GM12878 (cell line): ENCODE data around the gene C1QC. TPM values are rescaled to one million over a fixed set of nuclear protein-coding genes. Genes with fewer than 3 reads are reported as not detected.

ENCODE experiments used
- ATAC-seq: fragments of 200-7000 bp; cut with Tn5 transposase; 3 replicates; pipeline ENCODE4 v1.9.1; 2020; ENCODE audit warnings: mild to moderate bottlenecking, moderate library complexity
- BruUV-seq: library from RNA; stranded (reverse); fragments of 400-500 nt; replicated peaks from 2 replicates; lab custom pipeline; 2021; lab: Mats Ljungman, UMichigan
- CTCF ChIA-PET: fragments of 300-600 bp; sonication (Branson Sonifier 250); formaldehyde crosslinking; extraction: SDS; loops from one replicate; lab custom pipeline; 2021; ENCODE audit warnings: inconsistent platforms; lab: Yijun Ruan, JAX
- POLR2A ChIA-PET: fragments of 350-600 bp; formaldehyde crosslinking; extraction: SDS; loops from one replicate; lab custom pipeline; 2021; ENCODE audit warnings: inconsistent platforms; lab: Charles Lee
- RAD21 ChIA-PET: fragments of 300-600 bp; sonication (Branson Sonifier 250); formaldehyde crosslinking; loops from one replicate; lab custom pipeline; 2023; ENCODE audit warnings: antibody characterized with exemption; ENCODE audit not compliant: unreplicated experiment; lab: Charles Lee
- SMC1A ChIA-PET: fragments of 300-600 bp; sonication (Branson Sonifier 250); formaldehyde crosslinking; loops from one replicate; lab custom pipeline; 2023; ENCODE audit not compliant: unreplicated experiment, uncharacterized antibody; lab: Charles Lee
- DNase-seq: peaks from one replicate; pipeline ENCODE4 v3.0.0-alpha.2; 2011; ENCODE audit warnings: low read depth, low spot score
- FAIRE-seq: peaks from 3 replicates; lab custom pipeline; 2011; peaks lifted over from hg19 to GRCh38; lab: Jason Lieb, UNC
- H2AFZ ChIP-seq: 2 replicates; pipeline ENCODE4 v1.6.0; 2011; ENCODE audit warnings: low read depth, low read length, control low read depth; ENCODE audit not compliant: control insufficient read depth
- H3K27ac ChIP-seq: 2 replicates; pipeline ENCODE4 v1.5.1; 2011; ENCODE audit warnings: control low read depth; ENCODE audit not compliant: control insufficient read depth, insufficient read depth
- H3K27me3 ChIP-seq, 2 experiments: replicated peaks in 1 of 2; 2 replicates each; pipeline versions ENCODE4 v1.6.0 to v1.6.1; 2011; ENCODE audit warnings: low read length in 1 of 2; ENCODE audit not compliant: control insufficient read depth in 2 of 2, insufficient read depth in 2 of 2
- H3K36me3 ChIP-seq, 2 experiments: 2 replicates each; pipeline ENCODE4 v1.5.1; 2011; ENCODE audit warnings: low read length in 1 of 2; ENCODE audit not compliant: control insufficient read depth in 2 of 2, insufficient read depth in 2 of 2
- H3K4me1 ChIP-seq: 2 replicates; pipeline ENCODE4 v1.6.1; 2011; ENCODE audit warnings: mild to moderate bottlenecking, low read length, moderate library complexity, mixed read lengths; ENCODE audit not compliant: control insufficient read depth, insufficient read depth
- H3K4me2 ChIP-seq: 2 replicates; pipeline ENCODE4 v1.6.0; 2011; ENCODE audit warnings: control low read depth; ENCODE audit not compliant: control insufficient read depth, insufficient read depth
- H3K4me3 ChIP-seq: fragments of 200-600 bp; sonication (generic); 2 replicates; pipeline ENCODE4 v1.5.1; 2016
- H3K79me2 ChIP-seq: 2 replicates; pipeline ENCODE4 v1.6.0; 2011; ENCODE audit warnings: low read length; ENCODE audit not compliant: control insufficient read depth, insufficient read depth
- H3K9ac ChIP-seq: 2 replicates; pipeline ENCODE4 v1.8.0; 2011; ENCODE audit warnings: low read length, control low read depth, mixed read lengths; ENCODE audit not compliant: control insufficient read depth, insufficient read depth
- H3K9me3 ChIP-seq: replicated peaks from 3 replicates; pipeline ENCODE4 v1.5.1; 2011; ENCODE audit warnings: mild to moderate bottlenecking, low read length; ENCODE audit not compliant: control insufficient read depth, insufficient read depth
- H4K20me1 ChIP-seq: 2 replicates; pipeline ENCODE4 v1.6.0; 2011; ENCODE audit not compliant: control insufficient read depth, insufficient read depth
- BACH1 ChIP-seq: fragments of 450-650 bp; IDR thresholded peaks from 2 replicates; pipeline ENCODE4 v1.6.1; 2017; ENCODE audit warnings: mild to moderate bottlenecking, borderline replicate concordance
- CBFB ChIP-seq: IDR thresholded peaks from 2 replicates; pipeline ENCODE4 v1.6.1; 2016; ENCODE audit warnings: antibody characterized with exemption, low read depth
- IKZF2 ChIP-seq, 2 experiments: fragments of 450-650 bp; IDR thresholded peaks; 2 replicates each; pipeline ENCODE4 v1.6.1; 2017; ENCODE audit warnings: mild to moderate bottlenecking in 2 of 2, moderate library complexity in 2 of 2
- NRF1 ChIP-seq: conservative IDR thresholded peaks from 2 replicates; pipeline ENCODE4 v1.6.1; 2011; ENCODE audit warnings: mild to moderate bottlenecking, low read depth, low read length, improper control_type of control experiment
- RBBP5 ChIP-seq: fragments of 200-600 bp; sonication (generic); conservative IDR thresholded peaks from 2 replicates; pipeline ENCODE4 v1.6.1; 2016
- SIN3A ChIP-seq: IDR thresholded peaks from 2 replicates; pipeline ENCODE4 v1.6.1; 2012; ENCODE audit warnings: low read depth, low read length, improper control_type of control experiment
- STAT3 ChIP-seq: IDR thresholded peaks from 2 replicates; pipeline ENCODE4 v1.6.1; 2011; ENCODE audit warnings: low read depth, low read length, improper control_type of control experiment
- SUPT20H ChIP-seq: IDR thresholded peaks from 2 replicates; pipeline ENCODE4 v1.6.1; 2011; ENCODE audit warnings: low read depth, mild to moderate bottlenecking, low read length, moderate library complexity, borderline replicate concordance; ENCODE audit not compliant: control insufficient read depth
- ZNF217 ChIP-seq: fragments of 450-650 bp; IDR thresholded peaks from 2 replicates; pipeline ENCODE4 v1.6.1; 2017; ENCODE audit warnings: antibody characterized with exemption, mild to moderate bottlenecking
- ZSCAN29 ChIP-seq: fragments of 450-650 bp; IDR thresholded peaks from 2 replicates; pipeline ENCODE4 v1.6.1; 2017; ENCODE audit warnings: mild to moderate bottlenecking, moderate library complexity
- WGBS: methylation state at CpG from one replicate; pipeline ENCODE4 v1.1.6; 2016; ENCODE audit warnings: low lambda C conversion rate; ENCODE audit not compliant: insufficient replicate concordance, insufficient coverage; ENCODE audit errors: missing lambda C conversion rate; 5-methylcytosine and 5-hydroxymethylcytosine counted together
- in situ Hi-C: fragments of 300-500 bp; cut with MboI; formaldehyde crosslinking; loops from 9 replicates; pipeline ENCODE4 v1.14.3; 2018; ENCODE audit warnings: mixed read lengths
- intact Hi-C: fragments of 100-400 bp; cut with micrococcal nuclease; formaldehyde crosslinking; loops from one replicate; pipeline ENCODE4 v1.14.2; 2022; ENCODE audit not compliant: unreplicated experiment
- polyA plus RNA-seq, 11 experiments: library from polyadenylated mRNA; depleted of rRNA in 4 of 11; unstranded in 6 of 11; stranded (reverse) in 5 of 11; fragments of >200 nt; fragmentation: Nextera tagmentation in 4 of 11; fragmentation: Illumina TruSeq in 1 of 11; extraction: Ambion mirVana in 4 of 11; extraction: Trizol in 1 of 11; gene quantifications; 1 replicate in 1 of 11; 2 replicates in 10 of 11; pipeline versions ENCODE4 v1.2.1 to v1.2.3, GENCODE V29; 2011 to 2016; ENCODE audit warnings: inconsistent platforms in 2 of 11, missing spikeins in 2 of 11, low read depth in 1 of 11
- total RNA-seq, 4 experiments: library from RNA; depleted of rRNA in 3 of 4; stranded (reverse); fragments of >200 nt in 3 of 4; fragmentation: Illumina TruSeq in 1 of 4; extraction: Trizol in 1 of 4; gene quantifications; 2 replicates each; pipeline versions ENCODE4 v1.2.1 to v1.2.3, GENCODE V29; 2013 to 2021
- TF ChIP-seq, protein P1 (sequence below): IDR thresholded peaks from 2 replicates; pipeline ENCODE4 v1.6.1; 2011; ENCODE audit warnings: mild to moderate bottlenecking, low read depth, low read length, moderate library complexity; ENCODE audit not compliant: insufficient replicate concordance
- TF ChIP-seq, protein P2 (sequence below): fragments of 450-650 bp; formaldehyde crosslinking; IDR thresholded peaks from 2 replicates; pipeline ENCODE4 v1.4.0; 2020; ENCODE audit warnings: mild to moderate bottlenecking, moderate library complexity
- TF ChIP-seq, protein P3 (sequence below): fragments of 450-650 bp; IDR thresholded peaks from 2 replicates; pipeline ENCODE4 v1.6.1; 2017; ENCODE audit warnings: mild to moderate bottlenecking, moderate library complexity
- TF ChIP-seq, protein P4 (sequence below): IDR thresholded peaks from 2 replicates; pipeline ENCODE4 v1.6.1; 2012; ENCODE audit warnings: low read depth, low read length, improper control_type of control experiment

Gene C1QC
- total and polyA plus RNA-seq, 10 of the 15 experiments (the other 5 are each of a cell fraction or from before 2014, with no cell fraction given), result 0.74 TPM; not detected in 9

DNA sequence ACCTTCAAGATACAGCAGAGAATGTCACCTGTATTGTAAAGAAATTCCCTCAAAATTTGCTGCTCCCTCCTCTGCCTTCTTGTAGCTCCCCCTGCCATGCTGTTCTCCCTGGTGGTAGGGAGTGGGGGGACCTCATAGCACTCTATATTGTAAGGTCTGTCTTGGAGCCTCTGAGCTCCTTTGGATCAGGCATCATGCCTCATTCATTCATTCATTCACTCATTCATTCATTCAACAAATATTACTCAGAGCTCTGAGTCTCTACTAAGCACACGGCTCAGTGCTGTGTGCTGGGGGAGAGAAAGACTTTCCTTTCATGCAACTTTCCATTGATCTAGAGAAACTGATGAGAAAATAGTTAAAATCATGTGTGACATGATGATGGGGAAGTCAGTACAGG lies 40.1 kb downstream of the C1QC start:
- Histone ChIP-seq H3K9ac (no peak overlapping the region), H4K20me1 (no peaks in the 10 kb centered on the region), H2AFZ (no peak overlapping the region), H3K79me2 (no peaks in the 10 kb centered on the region), H3K4me3 (no peak overlapping the region), H3K4me2 (no peak overlapping the region), H3K27me3 (peaks cover 0 to 1% of the 10 kb centered on the region in 2 experiments; a peak in 1 of 4 replicates), H3K27ac (no peak overlapping the region), H3K9me3 (no peaks in the 10 kb centered on the region), H3K4me1 (no peaks in the 10 kb centered on the region), H3K36me3 (no peaks in the 10 kb centered on the region)
- no peak for ATAC-seq
- no peak for DNase-seq
- no peak for FAIRE-seq
- BruUV-seq, result no TSS peak
- in situ Hi-C loops, result no loop called here
- intact Hi-C loops, result no loop called here
- WGBS, result 23% methylated on average over 1 of the region's 1 CpG
- RAD21 ChIA-PET, result no interaction called here
- SMC1A ChIA-PET, result interaction anchor here (1.0 kb wide), 1 partner anchor 185 kb away, joined by 3 read pairs; no protein-coding TSS in a partner anchor
- CTCF ChIA-PET, result interaction anchor here (0.7 kb wide), 1 partner anchor 22 kb away, joined by 3 read pairs; no protein-coding TSS in a partner anchor
- POLR2A ChIA-PET, result no interaction called here
- TF ChIP-seq IKZF2 (IDR thresholded peaks at IDR 0.05) (no peak), RBBP5 (no peak), ZSCAN29 (no peak), CBFB (no peak), STAT3 (no peak), NRF1 (no peak), SUPT20H (no peak), BACH1 (no peak), SIN3A (no peak), ZNF217 (no peak)
- TF ChIP-seq, protein P1, sequence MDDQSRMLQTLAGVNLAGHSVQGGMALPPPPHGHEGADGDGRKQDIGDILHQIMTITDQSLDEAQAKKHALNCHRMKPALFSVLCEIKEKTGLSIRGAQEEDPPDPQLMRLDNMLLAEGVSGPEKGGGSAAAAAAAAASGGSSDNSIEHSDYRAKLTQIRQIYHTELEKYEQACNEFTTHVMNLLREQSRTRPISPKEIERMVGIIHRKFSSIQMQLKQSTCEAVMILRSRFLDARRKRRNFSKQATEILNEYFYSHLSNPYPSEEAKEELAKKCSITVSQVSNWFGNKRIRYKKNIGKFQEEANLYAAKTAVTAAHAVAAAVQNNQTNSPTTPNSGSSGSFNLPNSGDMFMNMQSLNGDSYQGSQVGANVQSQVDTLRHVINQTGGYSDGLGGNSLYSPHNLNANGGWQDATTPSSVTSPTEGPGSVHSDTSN, result no peak
- TF ChIP-seq, protein P2, sequence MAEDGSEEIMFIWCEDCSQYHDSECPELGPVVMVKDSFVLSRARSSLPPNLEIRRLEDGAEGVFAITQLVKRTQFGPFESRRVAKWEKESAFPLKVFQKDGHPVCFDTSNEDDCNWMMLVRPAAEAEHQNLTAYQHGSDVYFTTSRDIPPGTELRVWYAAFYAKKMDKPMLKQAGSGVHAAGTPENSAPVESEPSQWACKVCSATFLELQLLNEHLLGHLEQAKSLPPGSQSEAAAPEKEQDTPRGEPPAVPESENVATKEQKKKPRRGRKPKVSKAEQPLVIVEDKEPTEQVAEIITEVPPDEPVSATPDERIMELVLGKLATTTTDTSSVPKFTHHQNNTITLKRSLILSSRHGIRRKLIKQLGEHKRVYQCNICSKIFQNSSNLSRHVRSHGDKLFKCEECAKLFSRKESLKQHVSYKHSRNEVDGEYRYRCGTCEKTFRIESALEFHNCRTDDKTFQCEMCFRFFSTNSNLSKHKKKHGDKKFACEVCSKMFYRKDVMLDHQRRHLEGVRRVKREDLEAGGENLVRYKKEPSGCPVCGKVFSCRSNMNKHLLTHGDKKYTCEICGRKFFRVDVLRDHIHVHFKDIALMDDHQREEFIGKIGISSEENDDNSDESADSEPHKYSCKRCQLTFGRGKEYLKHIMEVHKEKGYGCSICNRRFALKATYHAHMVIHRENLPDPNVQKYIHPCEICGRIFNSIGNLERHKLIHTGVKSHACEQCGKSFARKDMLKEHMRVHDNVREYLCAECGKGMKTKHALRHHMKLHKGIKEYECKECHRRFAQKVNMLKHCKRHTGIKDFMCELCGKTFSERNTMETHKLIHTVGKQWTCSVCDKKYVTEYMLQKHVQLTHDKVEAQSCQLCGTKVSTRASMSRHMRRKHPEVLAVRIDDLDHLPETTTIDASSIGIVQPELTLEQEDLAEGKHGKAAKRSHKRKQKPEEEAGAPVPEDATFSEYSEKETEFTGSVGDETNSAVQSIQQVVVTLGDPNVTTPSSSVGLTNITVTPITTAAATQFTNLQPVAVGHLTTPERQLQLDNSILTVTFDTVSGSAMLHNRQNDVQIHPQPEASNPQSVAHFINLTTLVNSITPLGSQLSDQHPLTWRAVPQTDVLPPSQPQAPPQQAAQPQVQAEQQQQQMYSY (CRISPR knock-in tag), result no peak
- TF ChIP-seq, protein P3, sequence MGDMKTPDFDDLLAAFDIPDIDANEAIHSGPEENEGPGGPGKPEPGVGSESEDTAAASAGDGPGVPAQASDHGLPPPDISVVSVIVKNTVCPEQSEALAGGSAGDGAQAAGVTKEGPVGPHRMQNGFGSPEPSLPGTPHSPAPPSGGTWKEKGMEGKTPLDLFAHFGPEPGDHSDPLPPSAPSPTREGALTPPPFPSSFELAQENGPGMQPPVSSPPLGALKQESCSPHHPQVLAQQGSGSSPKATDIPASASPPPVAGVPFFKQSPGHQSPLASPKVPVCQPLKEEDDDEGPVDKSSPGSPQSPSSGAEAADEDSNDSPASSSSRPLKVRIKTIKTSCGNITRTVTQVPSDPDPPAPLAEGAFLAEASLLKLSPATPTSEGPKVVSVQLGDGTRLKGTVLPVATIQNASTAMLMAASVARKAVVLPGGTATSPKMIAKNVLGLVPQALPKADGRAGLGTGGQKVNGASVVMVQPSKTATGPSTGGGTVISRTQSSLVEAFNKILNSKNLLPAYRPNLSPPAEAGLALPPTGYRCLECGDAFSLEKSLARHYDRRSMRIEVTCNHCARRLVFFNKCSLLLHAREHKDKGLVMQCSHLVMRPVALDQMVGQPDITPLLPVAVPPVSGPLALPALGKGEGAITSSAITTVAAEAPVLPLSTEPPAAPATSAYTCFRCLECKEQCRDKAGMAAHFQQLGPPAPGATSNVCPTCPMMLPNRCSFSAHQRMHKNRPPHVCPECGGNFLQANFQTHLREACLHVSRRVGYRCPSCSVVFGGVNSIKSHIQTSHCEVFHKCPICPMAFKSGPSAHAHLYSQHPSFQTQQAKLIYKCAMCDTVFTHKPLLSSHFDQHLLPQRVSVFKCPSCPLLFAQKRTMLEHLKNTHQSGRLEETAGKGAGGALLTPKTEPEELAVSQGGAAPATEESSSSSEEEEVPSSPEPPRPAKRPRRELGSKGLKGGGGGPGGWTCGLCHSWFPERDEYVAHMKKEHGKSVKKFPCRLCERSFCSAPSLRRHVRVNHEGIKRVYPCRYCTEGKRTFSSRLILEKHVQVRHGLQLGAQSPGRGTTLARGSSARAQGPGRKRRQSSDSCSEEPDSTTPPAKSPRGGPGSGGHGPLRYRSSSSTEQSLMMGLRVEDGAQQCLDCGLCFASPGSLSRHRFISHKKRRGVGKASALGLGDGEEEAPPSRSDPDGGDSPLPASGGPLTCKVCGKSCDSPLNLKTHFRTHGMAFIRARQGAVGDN, result no peak
- TF ChIP-seq, protein P4, sequence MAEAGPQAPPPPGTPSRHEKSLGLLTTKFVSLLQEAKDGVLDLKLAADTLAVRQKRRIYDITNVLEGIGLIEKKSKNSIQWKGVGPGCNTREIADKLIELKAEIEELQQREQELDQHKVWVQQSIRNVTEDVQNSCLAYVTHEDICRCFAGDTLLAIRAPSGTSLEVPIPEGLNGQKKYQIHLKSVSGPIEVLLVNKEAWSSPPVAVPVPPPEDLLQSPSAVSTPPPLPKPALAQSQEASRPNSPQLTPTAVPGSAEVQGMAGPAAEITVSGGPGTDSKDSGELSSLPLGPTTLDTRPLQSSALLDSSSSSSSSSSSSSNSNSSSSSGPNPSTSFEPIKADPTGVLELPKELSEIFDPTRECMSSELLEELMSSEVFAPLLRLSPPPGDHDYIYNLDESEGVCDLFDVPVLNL, result no peak
